Fibroblast of mammary gland (primary cell): Measurements from ENCODE around the gene C9orf152.
A peak's percentile ranks its signal among the peaks of the same experiment; 100 is the strongest.
"Not testable (repeated sequence)": the region's sequence is repeated elsewhere in the genome, so short reads cannot be mapped to it uniquely, and the experiment has no call there.

Experiments
- DNase-seq: peaks from one replicate; pipeline ENCODE4 v3.0.0-alpha.2; 2010; ENCODE audit warnings: low read depth
- H3K4me3 ChIP-seq: 2 replicates; pipeline ENCODE4 v1.5.1; 2011; ENCODE audit warnings: low read depth, mild to moderate bottlenecking, low read length, moderate library complexity; ENCODE audit not compliant: control insufficient read depth
- CTCF ChIP-seq: conservative IDR thresholded peaks from 2 replicates; pipeline ENCODE4 v1.5.1; 2011; ENCODE audit warnings: low read depth, low read length, inconsistent platforms; ENCODE audit not compliant: control insufficient read depth, insufficient read depth

Gene C9orf152

GRCh38 chr9:110217656-110218099, 9.7 kb upstream of the C9orf152 start:
- no peak overlapping the region for H3K4me3 ChIP-seq
- peak; percentile 67 for TF ChIP-seq CTCF
- peak; percentile 72 for DNase-seq

GRCh38 chr9:110214586-110215355, 6.8 kb upstream of the C9orf152 start:
- DNase-seq: no peak
- TF ChIP-seq CTCF: no peak
- no peak overlapping the region for H3K4me3 ChIP-seq

- H3K4me3 ChIP-seq: no peak overlapping the region
- peak; percentile 44 for DNase-seq
- no peak for TF ChIP-seq CTCF
These were observed 6.1 kb upstream of the C9orf152 start for GRCh38 chr9:110214090-110214489.

GRCh38 chr9:110213413-110214044, 5.6 kb upstream of the C9orf152 start:
- no peak for DNase-seq
- no peak for TF ChIP-seq CTCF
- no peak overlapping the region for H3K4me3 ChIP-seq

GRCh38 chr9:110207071-110207641, 803 bp downstream of the C9orf152 start:
- no peak for DNase-seq
- H3K4me3 ChIP-seq: no peak overlapping the region
- no peak for TF ChIP-seq CTCF

GRCh38 chr9:110206389-110206788, 1.6 kb downstream of the C9orf152 start:
- H3K4me3 ChIP-seq: no peak overlapping the region
- no peak for DNase-seq
- no peak for TF ChIP-seq CTCF

DNA sequence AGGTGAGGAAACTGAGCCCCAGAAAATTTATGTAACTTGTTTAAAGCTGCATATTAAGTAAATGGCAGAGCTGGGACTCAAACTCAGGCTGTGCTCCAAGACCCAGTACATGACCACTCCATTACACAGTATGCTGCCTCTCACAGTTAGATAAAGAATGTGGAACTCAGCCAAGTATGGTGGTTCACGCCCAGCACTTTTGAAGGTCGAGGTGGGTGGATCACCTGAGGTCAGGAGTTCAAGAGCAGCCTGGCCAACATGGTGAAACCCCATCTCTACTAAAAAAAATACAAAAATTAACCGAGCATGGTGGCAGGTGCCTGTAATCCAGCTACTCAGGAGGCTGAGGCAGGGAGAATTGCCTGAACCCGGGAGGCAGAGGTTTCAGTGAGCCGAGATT, 2.3 kb downstream of the C9orf152 start:
- not testable (repeated sequence) for H3K4me3 ChIP-seq, DNase-seq
